HFF-Myc (cell line): Measurements from ENCODE around the gene SYAP1.

Experiments used
- DNase-seq: peaks from one replicate; pipeline ENCODE4 v3.0.0-alpha.2; 2011; ENCODE audit warnings: low read depth; ENCODE audit errors: extremely low read depth
- H3K4me3 ChIP-seq: replicated peaks from 2 replicates; pipeline ENCODE4 v1.5.1; 2011; ENCODE audit warnings: low read depth, mild to moderate bottlenecking, control low read depth, low read length
- TF ChIP-seq, protein P1 (sequence below): IDR thresholded peaks from 2 replicates; pipeline ENCODE4 v1.5.1; 2012; ENCODE audit warnings: mild to moderate bottlenecking, low read depth, low read length, control low read depth; ENCODE audit errors: missing control alignments

The SYAP1 gene, protein sequence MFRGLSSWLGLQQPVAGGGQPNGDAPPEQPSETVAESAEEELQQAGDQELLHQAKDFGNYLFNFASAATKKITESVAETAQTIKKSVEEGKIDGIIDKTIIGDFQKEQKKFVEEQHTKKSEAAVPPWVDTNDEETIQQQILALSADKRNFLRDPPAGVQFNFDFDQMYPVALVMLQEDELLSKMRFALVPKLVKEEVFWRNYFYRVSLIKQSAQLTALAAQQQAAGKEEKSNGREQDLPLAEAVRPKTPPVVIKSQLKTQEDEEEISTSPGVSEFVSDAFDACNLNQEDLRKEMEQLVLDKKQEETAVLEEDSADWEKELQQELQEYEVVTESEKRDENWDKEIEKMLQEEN

DNA sequence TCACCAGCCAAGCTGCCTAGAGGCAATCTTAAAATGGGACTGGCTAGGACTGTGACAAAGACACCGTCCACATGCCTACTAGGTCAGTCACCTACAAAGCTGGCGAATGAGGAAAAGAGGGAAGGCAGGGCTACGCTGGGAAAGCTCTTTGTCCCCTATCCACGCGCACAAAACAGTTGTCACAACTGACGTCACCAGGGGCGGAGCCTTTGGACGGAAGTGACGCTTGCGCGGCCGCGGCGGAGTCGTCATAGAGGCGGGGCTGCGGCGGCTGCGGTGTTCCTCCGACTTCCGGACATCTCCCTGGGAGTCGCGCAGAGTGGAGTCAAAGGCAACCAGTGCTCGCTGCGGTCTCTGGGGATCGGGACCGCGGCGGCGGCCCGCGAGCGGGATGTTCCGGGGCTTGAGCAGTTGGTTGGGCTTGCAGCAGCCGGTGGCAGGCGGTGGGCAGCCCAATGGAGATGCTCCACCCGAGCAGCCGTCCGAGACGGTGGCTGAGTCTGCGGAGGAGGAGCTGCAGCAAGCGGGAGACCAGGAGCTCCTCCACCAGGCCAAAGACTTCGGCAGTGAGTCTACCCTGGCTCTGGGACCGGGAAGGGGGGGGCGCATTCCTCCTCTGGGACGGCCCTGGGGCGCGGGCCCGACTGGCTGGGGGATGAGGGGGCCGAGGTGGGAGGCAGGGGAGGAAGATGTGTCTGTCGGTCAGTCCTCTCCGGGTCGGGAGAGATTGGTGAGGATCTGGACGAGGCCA, at the start of gene SYAP1:
SYAP1 (plus strand) TSS at position 279 of the 751 bp plus-strand sequence; CDS start at position 392, 113 bp downstream.
- TF ChIP-seq, protein P1, sequence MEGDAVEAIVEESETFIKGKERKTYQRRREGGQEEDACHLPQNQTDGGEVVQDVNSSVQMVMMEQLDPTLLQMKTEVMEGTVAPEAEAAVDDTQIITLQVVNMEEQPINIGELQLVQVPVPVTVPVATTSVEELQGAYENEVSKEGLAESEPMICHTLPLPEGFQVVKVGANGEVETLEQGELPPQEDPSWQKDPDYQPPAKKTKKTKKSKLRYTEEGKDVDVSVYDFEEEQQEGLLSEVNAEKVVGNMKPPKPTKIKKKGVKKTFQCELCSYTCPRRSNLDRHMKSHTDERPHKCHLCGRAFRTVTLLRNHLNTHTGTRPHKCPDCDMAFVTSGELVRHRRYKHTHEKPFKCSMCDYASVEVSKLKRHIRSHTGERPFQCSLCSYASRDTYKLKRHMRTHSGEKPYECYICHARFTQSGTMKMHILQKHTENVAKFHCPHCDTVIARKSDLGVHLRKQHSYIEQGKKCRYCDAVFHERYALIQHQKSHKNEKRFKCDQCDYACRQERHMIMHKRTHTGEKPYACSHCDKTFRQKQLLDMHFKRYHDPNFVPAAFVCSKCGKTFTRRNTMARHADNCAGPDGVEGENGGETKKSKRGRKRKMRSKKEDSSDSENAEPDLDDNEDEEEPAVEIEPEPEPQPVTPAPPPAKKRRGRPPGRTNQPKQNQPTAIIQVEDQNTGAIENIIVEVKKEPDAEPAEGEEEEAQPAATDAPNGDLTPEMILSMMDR = no peak
- peak; percentile 91 for DNase-seq
- peak within 1 kb of the TSS; percentile 69 for H3K4me3 ChIP-seq

DNA sequence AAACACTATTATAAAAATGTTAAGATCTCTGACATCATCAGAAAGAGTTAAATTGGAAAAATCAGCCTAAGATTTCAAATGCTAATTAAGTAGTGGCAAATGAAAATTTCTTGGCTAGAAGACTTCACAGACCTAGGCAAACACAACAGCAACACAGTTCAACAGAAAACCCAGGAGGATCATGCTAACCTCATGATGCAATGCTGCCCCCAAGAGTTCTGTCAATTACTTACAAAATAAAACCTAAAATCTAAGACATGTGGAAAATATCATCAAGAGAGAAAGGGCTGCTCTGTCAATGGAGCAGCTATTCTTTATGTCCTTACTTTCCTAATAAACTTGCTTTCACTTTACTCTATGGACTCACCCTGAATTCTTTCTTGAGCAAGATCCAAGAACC, 48.4 kb upstream of the SYAP1 start:
- TF ChIP-seq, protein P1 = no peak
- DNase-seq = no peak
- no peak overlapping the region for H3K4me3 ChIP-seq

DNA sequence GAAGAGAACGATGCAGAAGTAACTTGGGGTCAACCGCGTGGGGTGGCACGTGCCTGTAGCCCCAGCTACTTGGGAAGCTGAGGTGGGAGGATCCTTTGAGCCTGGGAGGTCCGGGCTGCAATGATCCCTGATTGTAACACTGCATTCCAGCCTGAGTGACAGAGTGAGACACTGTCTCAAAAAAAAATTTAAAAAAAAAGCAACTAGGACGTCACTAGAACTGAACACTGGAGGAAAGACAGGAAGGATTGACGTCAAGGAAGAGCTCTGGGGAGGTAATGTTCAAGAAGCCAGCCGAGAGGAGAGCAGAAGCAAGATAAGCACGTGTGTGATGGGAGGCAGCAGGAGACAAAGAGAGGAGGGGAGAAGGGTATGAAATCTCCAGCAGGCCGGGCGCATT, 40.7 kb upstream of the SYAP1 start:
- no peak for DNase-seq
- H3K4me3 ChIP-seq = no peak overlapping the region
- TF ChIP-seq, protein P1 = no peak

DNA sequence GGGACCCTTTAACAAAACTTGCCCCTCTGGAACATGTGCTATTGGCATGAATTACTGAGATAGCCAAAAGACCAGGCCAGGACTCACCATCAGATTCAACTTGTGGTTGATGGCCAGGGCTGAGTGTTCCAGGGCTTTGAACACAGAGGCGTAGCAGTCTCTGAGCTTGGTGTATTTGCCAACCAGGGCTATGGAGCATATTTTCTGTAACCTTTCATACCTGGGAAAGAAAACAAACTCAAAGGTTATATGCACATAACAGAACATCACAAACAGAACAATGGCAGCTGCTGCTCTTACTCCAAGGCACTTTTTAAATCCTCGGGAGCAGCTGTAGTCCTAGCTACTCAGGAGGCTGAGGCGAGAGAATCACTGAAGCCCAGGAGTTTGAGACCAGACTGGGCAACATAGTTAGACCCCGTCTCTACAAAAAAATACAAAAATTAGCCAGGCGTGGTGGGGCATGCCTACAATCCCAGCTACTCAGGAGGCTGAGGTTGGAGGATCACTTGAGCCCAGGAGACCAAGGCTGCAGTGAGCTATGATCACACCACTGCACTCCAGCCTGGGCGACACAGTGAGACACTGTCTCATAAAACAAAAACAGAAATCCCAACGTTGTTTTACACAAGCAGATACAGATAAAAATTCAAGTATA, 36.3 kb upstream of the SYAP1 start:
- DNase-seq = no peak
- H3K4me3 ChIP-seq = no peak overlapping the region
- TF ChIP-seq, protein P1 = no peak

DNA sequence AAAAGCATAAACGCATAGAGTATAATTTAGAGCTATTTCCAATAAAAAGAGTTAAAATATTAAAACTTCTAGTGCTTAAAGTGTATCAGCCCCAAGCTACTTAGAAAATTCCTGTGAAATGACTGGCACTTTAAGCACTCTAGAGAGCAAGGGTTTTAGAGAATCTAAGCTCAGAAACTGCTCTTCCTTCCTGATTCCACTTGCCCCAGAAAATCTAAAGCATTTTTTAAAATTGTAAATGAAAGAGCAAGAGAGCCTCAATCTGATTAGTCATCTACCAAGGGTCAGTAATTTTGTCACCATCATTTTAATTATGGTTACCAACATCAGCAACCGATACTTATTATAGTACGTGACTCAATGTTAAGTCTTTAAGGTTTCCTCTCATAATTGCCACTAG, 31.9 kb upstream of the SYAP1 start:
- no peak for DNase-seq
- H3K4me3 ChIP-seq = no peak overlapping the region
- TF ChIP-seq, protein P1 = no peak

DNA sequence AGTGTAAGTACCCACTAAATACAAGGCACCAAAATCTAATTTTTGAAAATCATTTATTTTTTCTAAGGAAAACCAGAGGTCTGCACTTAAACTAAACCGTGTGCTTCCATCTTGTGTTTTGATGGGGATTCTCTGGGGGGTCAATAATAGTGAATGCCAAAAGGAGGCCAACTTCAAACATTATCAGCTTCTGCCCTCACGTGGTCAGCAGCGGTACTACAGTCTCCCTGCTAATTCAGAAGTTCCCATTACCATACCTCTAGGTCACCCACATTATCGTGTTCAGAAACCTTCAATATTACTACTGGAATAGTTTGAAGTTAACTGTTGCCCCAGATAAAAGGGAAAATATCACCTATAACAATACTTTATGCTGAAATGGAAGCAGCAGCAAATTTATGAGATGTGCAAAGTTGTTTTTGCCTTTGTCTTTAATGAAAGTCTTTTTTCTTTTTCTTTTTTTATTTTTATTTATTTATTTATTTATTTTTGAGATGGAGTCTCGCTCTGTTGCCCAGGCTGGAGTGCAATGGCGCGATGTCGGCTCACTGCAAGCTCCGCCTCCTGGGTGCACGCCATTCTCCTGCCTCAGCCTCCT, 24.2 kb upstream of the SYAP1 start:
- H3K4me3 ChIP-seq = no peak overlapping the region
- DNase-seq = no peak

More for the DNA sequence above, 24.2 kb upstream of the SYAP1 start:
- TF ChIP-seq, protein P1 = peak; percentile 69
